ENCODE measurements around the gene DAAM1. TPM values are rescaled to one million over a fixed set of nuclear protein-coding genes. Genes with fewer than 3 reads are reported as not detected.
A peak's percentile ranks its signal among the peaks of the same experiment; 100 is the strongest.

The DAAM1 gene
- total RNA-seq, 1 donor from 2014 or later = 39.5 TPM

DNA sequence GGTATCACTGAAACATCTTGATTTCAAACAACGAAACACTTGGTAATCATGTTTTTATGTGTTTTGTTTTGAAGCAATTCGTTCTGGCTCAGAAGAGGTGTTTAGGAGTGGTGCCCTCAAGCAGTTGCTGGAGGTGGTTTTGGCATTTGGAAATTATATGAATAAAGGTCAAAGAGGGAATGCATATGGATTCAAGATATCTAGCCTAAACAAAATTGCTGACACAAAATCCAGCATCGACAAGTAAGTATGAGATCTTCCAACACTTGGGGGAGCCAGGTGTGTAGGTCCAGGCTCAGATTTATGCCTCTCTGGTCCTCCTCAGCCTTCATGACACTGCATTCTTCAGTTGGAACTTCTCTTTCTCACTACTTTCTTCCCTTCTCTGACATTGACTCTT, 166.6 kb downstream of the DAAM1 start:
- TF ChIP-seq, protein P1, sequence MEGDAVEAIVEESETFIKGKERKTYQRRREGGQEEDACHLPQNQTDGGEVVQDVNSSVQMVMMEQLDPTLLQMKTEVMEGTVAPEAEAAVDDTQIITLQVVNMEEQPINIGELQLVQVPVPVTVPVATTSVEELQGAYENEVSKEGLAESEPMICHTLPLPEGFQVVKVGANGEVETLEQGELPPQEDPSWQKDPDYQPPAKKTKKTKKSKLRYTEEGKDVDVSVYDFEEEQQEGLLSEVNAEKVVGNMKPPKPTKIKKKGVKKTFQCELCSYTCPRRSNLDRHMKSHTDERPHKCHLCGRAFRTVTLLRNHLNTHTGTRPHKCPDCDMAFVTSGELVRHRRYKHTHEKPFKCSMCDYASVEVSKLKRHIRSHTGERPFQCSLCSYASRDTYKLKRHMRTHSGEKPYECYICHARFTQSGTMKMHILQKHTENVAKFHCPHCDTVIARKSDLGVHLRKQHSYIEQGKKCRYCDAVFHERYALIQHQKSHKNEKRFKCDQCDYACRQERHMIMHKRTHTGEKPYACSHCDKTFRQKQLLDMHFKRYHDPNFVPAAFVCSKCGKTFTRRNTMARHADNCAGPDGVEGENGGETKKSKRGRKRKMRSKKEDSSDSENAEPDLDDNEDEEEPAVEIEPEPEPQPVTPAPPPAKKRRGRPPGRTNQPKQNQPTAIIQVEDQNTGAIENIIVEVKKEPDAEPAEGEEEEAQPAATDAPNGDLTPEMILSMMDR (IDR thresholded peaks at IDR 0.05) = no peak
- TF ChIP-seq EZH2phosphoT487 (IDR thresholded peaks at IDR 0.05) (no peak), EZH2 (IDR thresholded peaks at IDR 0.05) (no peak)
- peaks cover 6% of the 10 kb centered on the region for H3K36me3 ChIP-seq

DNA sequence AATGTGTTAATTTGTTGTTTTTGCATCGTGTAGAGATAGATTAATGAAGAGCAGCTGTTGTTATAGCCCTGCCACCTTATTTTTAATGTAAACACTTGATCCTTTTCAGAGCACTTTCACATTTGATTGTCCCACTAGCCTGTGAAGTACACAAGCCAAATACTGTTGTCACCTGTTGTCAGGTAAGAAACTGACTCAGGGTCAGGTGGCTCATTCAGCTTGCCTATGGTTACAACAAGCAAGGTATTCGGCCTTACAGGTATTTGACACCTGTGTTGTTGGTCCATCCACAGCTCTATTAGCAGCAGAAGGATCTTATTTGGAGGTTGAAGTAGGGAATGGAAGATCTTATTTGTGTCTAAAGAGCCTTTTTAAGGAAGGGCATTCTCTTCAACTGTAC, 167.8 kb downstream of the DAAM1 start:
- Histone ChIP-seq H3K27ac (no peak overlapping the region), H3K9ac (no peak overlapping the region), H3K4me3 (no peak overlapping the region), H3K79me2 (ENCODE audit: low read depth) (no peaks in the 10 kb centered on the region), H3K4me1 (no peaks in the 10 kb centered on the region), H4K20me1 (ENCODE audit: low read depth) (no peaks in the 10 kb centered on the region), H2AFZ (replicated peaks) (no peak overlapping the region), H3K36me3 (peaks cover 6% of the 10 kb centered on the region), H3K27me3 (no peaks in the 10 kb centered on the region), H3K4me2 (no peak overlapping the region), H3F3A (ENCODE audit: low read depth) (no peaks in the 10 kb centered on the region), H3K9me3 (ENCODE audit: low read depth) (no peaks in the 10 kb centered on the region)
- H3K27ac Mint-ChIP-seq = no peak overlapping the region
- no peaks in the 10 kb centered on the region for H3K4me1 Mint-ChIP-seq
- peaks cover 40% of the 10 kb centered on the region for H3K36me3 Mint-ChIP-seq
- no peaks in the 10 kb centered on the region for H3K27me3 Mint-ChIP-seq (ENCODE audit: insufficient read depth, low read depth)
- no peaks in the 10 kb centered on the region for H3K9me3 Mint-ChIP-seq
- no peak for TF ChIP-seq EZH2phosphoT487 (IDR thresholded peaks at IDR 0.05)
- TF ChIP-seq, protein P1 (IDR thresholded peaks at IDR 0.05) = no peak
- DNase-seq (ENCODE audit: low spot score) = no peak
- H3K4me3 Mint-ChIP-seq = no peak overlapping the region

More for the DNA sequence above, 166.6 kb downstream of the DAAM1 start:
- DNase-seq (ENCODE audit: low spot score) = no peak
- no peaks in the 10 kb centered on the region for H3K27me3 ChIP-seq
- no peaks in the 10 kb centered on the region for H4K20me1 ChIP-seq (ENCODE audit: low read depth)
- Mint-ChIP-seq H3K27me3 (ENCODE audit: insufficient read depth, low read depth) (no peaks in the 10 kb centered on the region), H3K27ac (peak overlapping the region; percentile 21), H3K4me1 (no peaks in the 10 kb centered on the region), H3K4me3 (no peak overlapping the region), H3K9me3 (no peaks in the 10 kb centered on the region), H3K36me3 (peaks cover 34% of the 10 kb centered on the region)
- no peak overlapping the region for H2AFZ ChIP-seq (replicated peaks)
- H3K79me2 ChIP-seq (ENCODE audit: low read depth) = no peaks in the 10 kb centered on the region
- no peak overlapping the region for H3K4me3 ChIP-seq
- no peaks in the 10 kb centered on the region for H3F3A ChIP-seq (ENCODE audit: low read depth)
- H3K9me3 ChIP-seq (ENCODE audit: low read depth) = no peaks in the 10 kb centered on the region
- H3K4me1 ChIP-seq = no peaks in the 10 kb centered on the region
- H3K9ac ChIP-seq = no peak overlapping the region
- no peak overlapping the region for H3K27ac ChIP-seq
- no peak overlapping the region for H3K4me2 ChIP-seq

DNA sequence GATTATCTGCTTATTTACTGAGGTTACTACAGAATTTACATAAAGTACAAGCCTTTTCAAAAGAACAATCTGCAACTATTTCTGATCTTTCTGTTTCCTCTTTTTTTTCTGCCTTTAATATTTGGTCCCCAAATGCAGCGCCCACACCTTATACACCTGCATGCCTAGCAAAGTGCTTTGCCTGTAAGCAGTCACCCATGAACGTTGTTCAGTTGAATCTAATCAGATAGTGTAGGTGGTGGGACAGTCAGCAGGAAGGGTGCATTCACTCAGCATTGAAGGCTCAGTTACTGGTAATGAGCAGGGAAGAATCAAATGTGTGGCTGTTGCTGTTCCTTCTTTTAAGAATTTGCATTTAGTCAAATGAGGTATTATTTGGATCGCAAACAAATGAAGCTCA, 168.3 kb downstream of the DAAM1 start:
- peak overlapping the region; percentile 54 for H3K27ac Mint-ChIP-seq
- no peaks in the 10 kb centered on the region for H3K27me3 ChIP-seq
- H3K9me3 ChIP-seq (ENCODE audit: low read depth) = no peaks in the 10 kb centered on the region
- no peaks in the 10 kb centered on the region for H3K9me3 Mint-ChIP-seq
- H3K36me3 Mint-ChIP-seq = peaks cover 39% of the 10 kb centered on the region
- H2AFZ ChIP-seq (replicated peaks) = no peak overlapping the region
- no peak for TF ChIP-seq EZH2 (IDR thresholded peaks at IDR 0.05)
- TF ChIP-seq, protein P1 (IDR thresholded peaks at IDR 0.05) = no peak
- no peak for TF ChIP-seq EZH2phosphoT487 (IDR thresholded peaks at IDR 0.05)
- H3K4me1 ChIP-seq = no peaks in the 10 kb centered on the region
- H3K36me3 ChIP-seq = peaks cover 6% of the 10 kb centered on the region
- H3K27ac ChIP-seq = no peak overlapping the region
- H4K20me1 ChIP-seq (ENCODE audit: low read depth) = no peaks in the 10 kb centered on the region
- H3K4me3 ChIP-seq = no peak overlapping the region
- H3K4me1 Mint-ChIP-seq = no peaks in the 10 kb centered on the region
- no peak overlapping the region for H3K9ac ChIP-seq
- H3K4me3 Mint-ChIP-seq = no peak overlapping the region
- no peak for DNase-seq (ENCODE audit: low spot score)
- no peak overlapping the region for H3K4me2 ChIP-seq
- H3K27me3 Mint-ChIP-seq (ENCODE audit: insufficient read depth, low read depth) = no peaks in the 10 kb centered on the region
- H3F3A ChIP-seq (ENCODE audit: low read depth) = no peaks in the 10 kb centered on the region
- no peaks in the 10 kb centered on the region for H3K79me2 ChIP-seq (ENCODE audit: low read depth)
